PC-9 (cell line): ENCODE results near the gene AKAP6.

Experiments
- CTCF ChIP-seq: fragments of 200-600 bp; sonication (generic); conservative IDR thresholded peaks from 2 replicates; pipeline ENCODE4 v1.6.1; 2017; ENCODE audit warnings: mixed run types, antibody characterized with exemption, mild to moderate bottlenecking, moderate library complexity
- EZH2 ChIP-seq: fragments of 200-600 bp; sonication (generic); IDR thresholded peaks from 2 replicates; pipeline ENCODE4 v1.8.0; 2017; ENCODE audit warnings: antibody characterized with exemption, low read depth

- TF ChIP-seq CTCF (no peak), EZH2 (no peak)
Observed at GRCh38 chr14:32453857-32454810, 125.0 kb downstream of the AKAP6 start.
